Activated naive CD4-positive, alpha-beta T cell treated with anti-CD3 and anti-CD28 coated beads for 36 hours (primary cell): ENCODE results near the gene TAF11L13. TPM values are rescaled to one million over a fixed set of nuclear protein-coding genes. Genes with fewer than 3 reads are reported as not detected.
"Not testable (repeated sequence)": the region's sequence is repeated elsewhere in the genome, so short reads cannot be mapped to it uniquely, and the experiment has no call there.

Experiments
- CTCF ChIA-PET: fragments of 350-600 bp; sonication (Branson Sonifier 250); formaldehyde crosslinking; loops from one replicate; lab custom pipeline; 2021; ENCODE audit warnings: antibody characterized with exemption; lab: Charles Lee
- DNase-seq: peaks from one replicate; pipeline ENCODE4 v3.0.0-alpha.2; 2020
- H3K27ac Mint-ChIP-seq: one replicate; pipeline ENCODE4 v1.8.0; 2021; ENCODE audit warnings: mild to moderate bottlenecking, mixed read lengths
- H3K27me3 Mint-ChIP-seq: one replicate; pipeline ENCODE4 v1.8.0; 2021; ENCODE audit warnings: low read depth, mixed read lengths
- H3K36me3 Mint-ChIP-seq: one replicate; pipeline ENCODE4 v1.8.0; 2021; ENCODE audit warnings: low read depth, mixed read lengths
- H3K4me1 Mint-ChIP-seq: one replicate; pipeline ENCODE4 v1.8.0; 2021; ENCODE audit warnings: low read depth, mixed read lengths
- H3K4me3 Mint-ChIP-seq: one replicate; pipeline ENCODE4 v1.8.0; 2021; ENCODE audit warnings: mild to moderate bottlenecking, moderate library complexity, mixed read lengths
- H3K9me3 Mint-ChIP-seq: one replicate; pipeline ENCODE4 v1.8.0; 2021; ENCODE audit warnings: mixed read lengths
- intact Hi-C: fragments of 100-400 bp; cut with micrococcal nuclease; formaldehyde crosslinking; loops from one replicate; pipeline ENCODE4 v1.15.1; 2023
- total RNA-seq, 2 experiments: library from RNA; stranded (reverse); gene quantifications; one replicate each; pipeline ENCODE4 v1.2.3, GENCODE V29; 2021

The TAF11L13 gene
- total RNA-seq: not detected

GRCh38 chr5:17631788-17632187 lies at the start of gene TAF11L13:
Gene TAF11L13, plus strand, starts transcription at chr5:17632088.
- CTCF ChIA-PET, DNase-seq, H3K36me3 Mint-ChIP-seq, H3K4me1 Mint-ChIP-seq, intact Hi-C loops, H3K4me3 Mint-ChIP-seq, H3K27ac Mint-ChIP-seq, H3K9me3 Mint-ChIP-seq, H3K27me3 Mint-ChIP-seq: not testable (repeated sequence)

GRCh38 chr5:17585658-17586057 lies 46.2 kb upstream of the TAF11L13 start, which contains the start of gene TAF11L7:
Gene TAF11L7, minus strand, starts transcription at chr5:17585758.
- CTCF ChIA-PET, H3K27ac Mint-ChIP-seq, DNase-seq, H3K27me3 Mint-ChIP-seq, H3K4me1 Mint-ChIP-seq, H3K4me3 Mint-ChIP-seq, H3K36me3 Mint-ChIP-seq, H3K9me3 Mint-ChIP-seq, intact Hi-C loops: not testable (repeated sequence)

GRCh38 chr5:17590860-17591259 lies 41.0 kb upstream of the TAF11L13 start, which contains the start of gene TAF11L8:
Gene TAF11L8, minus strand, starts transcription at chr5:17590960.
- H3K4me1 Mint-ChIP-seq, DNase-seq, H3K27me3 Mint-ChIP-seq, intact Hi-C loops, H3K27ac Mint-ChIP-seq, H3K9me3 Mint-ChIP-seq, CTCF ChIA-PET, H3K4me3 Mint-ChIP-seq, H3K36me3 Mint-ChIP-seq: not testable (repeated sequence)

GRCh38 chr5:17594255-17594654 lies 37.6 kb upstream of the TAF11L13 start, which contains the start of gene TAF11L9:
Gene TAF11L9, minus strand, starts transcription at chr5:17594394.
- H3K36me3 Mint-ChIP-seq, intact Hi-C loops, H3K27me3 Mint-ChIP-seq, H3K4me1 Mint-ChIP-seq, CTCF ChIA-PET, H3K9me3 Mint-ChIP-seq, DNase-seq, H3K27ac Mint-ChIP-seq, H3K4me3 Mint-ChIP-seq: not testable (repeated sequence)

- H3K27me3 Mint-ChIP-seq, H3K27ac Mint-ChIP-seq, CTCF ChIA-PET, intact Hi-C loops, H3K36me3 Mint-ChIP-seq, H3K9me3 Mint-ChIP-seq, DNase-seq, H3K4me3 Mint-ChIP-seq, H3K4me1 Mint-ChIP-seq: not testable (repeated sequence)
These were observed 34.2 kb upstream of the TAF11L13 start, which contains the start of gene TAF11L10 for GRCh38 chr5:17597728-17598127. Gene TAF11L10, minus strand, starts transcription at chr5:17597828.

- H3K36me3 Mint-ChIP-seq, H3K4me1 Mint-ChIP-seq, H3K4me3 Mint-ChIP-seq, DNase-seq, intact Hi-C loops, CTCF ChIA-PET, H3K27ac Mint-ChIP-seq, H3K9me3 Mint-ChIP-seq, H3K27me3 Mint-ChIP-seq: not testable (repeated sequence)
These were observed 28.0 kb upstream of the TAF11L13 start, which contains the start of gene TAF11L11 for GRCh38 chr5:17603880-17604279. Gene TAF11L11, plus strand, starts transcription at chr5:17604183.

GRCh38 chr5:17604951-17605350 lies 26.9 kb upstream of the TAF11L13 start:
- H3K27ac Mint-ChIP-seq: no peak overlapping the region
- intact Hi-C loops: no loop called here
- no peaks in the 10 kb centered on the region for H3K27me3 Mint-ChIP-seq
- peaks cover 3% of the 10 kb centered on the region for H3K9me3 Mint-ChIP-seq
- CTCF ChIA-PET: no interaction called here
- H3K4me3 Mint-ChIP-seq: no peak overlapping the region
- DNase-seq: no peak
- H3K4me1 Mint-ChIP-seq: no peaks in the 10 kb centered on the region
- H3K36me3 Mint-ChIP-seq: no peaks in the 10 kb centered on the region

GRCh38 chr5:17607461-17607860 lies 24.4 kb upstream of the TAF11L13 start:
- H3K4me1 Mint-ChIP-seq, CTCF ChIA-PET, H3K27me3 Mint-ChIP-seq, H3K9me3 Mint-ChIP-seq, H3K4me3 Mint-ChIP-seq, intact Hi-C loops, DNase-seq, H3K36me3 Mint-ChIP-seq, H3K27ac Mint-ChIP-seq: not testable (repeated sequence)

GRCh38 chr5:17610092-17610491 lies 21.8 kb upstream of the TAF11L13 start, which contains the start of gene TAF11L12:
Gene TAF11L12, plus strand, starts transcription at chr5:17610392.
- H3K27me3 Mint-ChIP-seq, H3K4me3 Mint-ChIP-seq, H3K36me3 Mint-ChIP-seq, intact Hi-C loops, CTCF ChIA-PET, H3K27ac Mint-ChIP-seq, H3K4me1 Mint-ChIP-seq, H3K9me3 Mint-ChIP-seq, DNase-seq: not testable (repeated sequence)

- no peak overlapping the region for H3K27ac Mint-ChIP-seq
- H3K4me3 Mint-ChIP-seq: no peak overlapping the region
- no peaks in the 10 kb centered on the region for H3K27me3 Mint-ChIP-seq
- no peaks in the 10 kb centered on the region for H3K4me1 Mint-ChIP-seq
- CTCF ChIA-PET: interaction anchor here (0.6 kb wide), 1 partner anchor 137 kb away, joined by 4 read pairs; no protein-coding TSS in a partner anchor
- intact Hi-C loops: no loop called here
- H3K36me3 Mint-ChIP-seq: no peaks in the 10 kb centered on the region
- DNase-seq: no peak
- H3K9me3 Mint-ChIP-seq: peaks cover 4% of the 10 kb centered on the region
These were observed 16.8 kb upstream of the TAF11L13 start for GRCh38 chr5:17614872-17615605.

GRCh38 chr5:17619354-17619753 lies 12.5 kb upstream of the TAF11L13 start:
- Mint-ChIP-seq H3K9me3 (peaks cover 3% of the 10 kb centered on the region), H3K27me3 (no peaks in the 10 kb centered on the region), H3K4me3 (no peak overlapping the region), H3K27ac (no peak overlapping the region), H3K36me3 (no peaks in the 10 kb centered on the region), H3K4me1 (no peaks in the 10 kb centered on the region)
- CTCF ChIA-PET: no interaction called here
- DNase-seq: no peak
- intact Hi-C loops: no loop called here

- Mint-ChIP-seq H3K27ac (no peak overlapping the region), H3K4me1 (no peaks in the 10 kb centered on the region), H3K9me3 (peaks cover 3% of the 10 kb centered on the region), H3K36me3 (no peaks in the 10 kb centered on the region), H3K27me3 (no peaks in the 10 kb centered on the region), H3K4me3 (no peak overlapping the region)
- CTCF ChIA-PET: no interaction called here
- intact Hi-C loops: no loop called here
- DNase-seq: no peak
These were observed 11.3 kb upstream of the TAF11L13 start for GRCh38 chr5:17620627-17621026.

GRCh38 chr5:17625686-17626085 lies 6.2 kb upstream of the TAF11L13 start:
- Mint-ChIP-seq H3K9me3 (no peaks in the 10 kb centered on the region), H3K27me3 (no peaks in the 10 kb centered on the region), H3K4me3 (no peak overlapping the region), H3K27ac (no peak overlapping the region), H3K36me3 (no peaks in the 10 kb centered on the region), H3K4me1 (no peaks in the 10 kb centered on the region)
- intact Hi-C loops: no loop called here
- CTCF ChIA-PET: no interaction called here
- no peak for DNase-seq
